Measurements from ENCODE around the gene OSR1.

The OSR1 gene

DNA sequence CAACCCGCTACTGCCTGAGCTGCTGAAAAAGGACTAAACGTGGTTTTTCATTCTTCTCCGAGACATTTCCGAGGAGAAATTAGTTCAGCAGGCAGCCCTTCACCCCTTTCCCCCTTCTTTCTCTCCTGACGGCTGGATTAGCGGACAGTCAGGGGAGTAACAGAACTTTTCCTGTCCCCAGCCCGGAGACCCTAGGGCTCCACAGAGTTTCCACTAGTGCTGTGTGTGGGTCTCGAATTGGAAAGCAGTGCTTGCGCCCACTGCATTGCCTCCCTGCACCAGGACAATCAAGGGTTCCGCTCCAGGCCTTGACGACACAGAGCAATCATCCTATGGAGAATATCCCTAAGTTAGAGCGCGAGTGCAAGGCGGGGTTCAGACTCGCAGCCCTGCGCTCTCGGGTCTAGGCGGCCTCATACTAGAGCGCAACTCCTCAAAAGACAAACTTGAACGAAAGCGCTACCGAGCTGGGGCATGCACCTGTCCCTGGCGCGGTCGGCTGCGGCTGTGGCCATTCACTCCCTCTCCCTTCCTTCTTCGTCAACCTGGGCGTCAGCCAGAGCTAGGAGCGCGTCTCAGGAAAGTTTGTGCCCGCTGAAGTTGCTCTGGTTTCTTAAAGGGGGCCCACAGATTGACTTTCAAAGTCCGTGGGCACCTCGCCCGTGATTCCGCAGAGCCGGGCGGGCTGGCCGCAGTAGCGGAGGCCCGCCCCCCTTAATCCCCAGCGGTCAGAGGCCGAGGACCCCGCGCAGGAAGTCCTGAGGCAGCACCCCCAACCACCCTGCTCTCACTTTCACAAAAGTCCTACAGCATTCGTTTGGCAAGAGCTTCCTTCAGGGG is 801 bp downstream of the OSR1 start:
- no peak for DNase-seq

DNA sequence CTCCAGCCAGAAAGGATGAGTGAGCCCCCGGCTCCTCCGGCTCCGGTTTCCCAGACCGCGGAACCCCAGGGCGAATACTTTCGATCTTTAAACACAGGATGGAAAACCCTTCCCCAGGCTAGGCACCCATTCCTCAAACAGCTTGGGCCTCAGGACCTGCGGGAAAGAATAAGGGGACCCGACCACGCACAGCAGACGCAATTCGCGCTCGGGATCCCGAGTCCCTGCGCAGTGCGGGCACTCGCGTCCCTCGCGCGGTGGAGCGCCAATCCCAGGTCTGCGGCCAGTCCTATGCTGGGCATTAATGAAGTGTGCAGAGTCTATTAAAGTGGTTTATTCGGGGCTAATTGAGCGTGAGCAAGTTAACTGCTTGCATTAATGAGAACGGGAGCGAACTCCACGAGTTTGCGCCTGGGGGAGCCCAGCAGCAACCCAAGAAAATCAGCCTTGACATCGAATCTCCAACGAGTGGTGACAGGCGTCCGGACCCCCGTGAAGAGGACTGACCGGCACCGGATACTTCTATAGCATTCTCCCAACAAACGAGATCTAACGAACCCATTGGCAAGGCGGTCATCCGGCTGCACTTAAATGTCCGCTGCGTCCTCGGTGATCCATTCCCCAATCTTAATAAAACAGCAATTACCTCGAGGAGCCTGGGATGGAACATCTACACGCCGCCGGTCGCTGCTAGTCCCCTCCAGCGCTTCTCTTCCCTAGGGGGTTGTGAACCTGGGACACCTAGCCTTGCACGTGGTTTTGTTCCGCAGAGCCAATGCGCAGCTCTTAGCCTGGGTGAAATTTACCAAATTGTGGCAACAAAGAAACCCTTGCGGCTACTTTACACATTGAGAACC is 1.6 kb downstream of the OSR1 start:
- no peak for DNase-seq

DNA sequence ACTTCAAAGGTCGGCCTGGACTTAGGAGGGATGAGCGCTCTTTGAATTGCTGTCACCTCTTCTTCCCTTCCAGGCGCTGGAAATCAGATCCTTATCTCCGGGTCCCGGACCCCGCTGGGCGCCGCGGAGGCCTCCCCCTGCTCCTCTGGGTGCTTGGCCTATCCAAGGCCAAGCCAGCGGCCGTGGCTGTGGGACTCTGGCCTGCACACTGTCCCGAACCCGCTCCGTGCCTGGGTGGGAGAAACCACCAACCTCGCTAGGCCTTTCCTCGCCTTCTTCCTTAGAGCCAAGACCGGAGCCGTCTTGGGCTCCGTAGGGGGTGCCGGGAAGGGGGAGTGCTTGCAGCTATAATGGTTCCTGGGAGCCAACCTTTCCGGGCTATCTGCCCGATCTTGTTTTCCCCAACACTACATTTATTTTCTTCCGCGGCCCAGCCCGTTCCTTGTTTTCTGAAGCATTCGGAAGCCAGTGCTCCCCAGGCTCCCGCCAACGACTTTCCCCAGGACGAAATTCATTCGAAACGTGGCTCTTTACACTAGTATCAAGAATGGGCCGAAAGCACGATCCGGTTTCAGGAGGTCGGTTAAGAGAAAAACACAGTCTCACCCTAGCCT is 2.4 kb downstream of the OSR1 start:
- DNase-seq: no peak

DNA sequence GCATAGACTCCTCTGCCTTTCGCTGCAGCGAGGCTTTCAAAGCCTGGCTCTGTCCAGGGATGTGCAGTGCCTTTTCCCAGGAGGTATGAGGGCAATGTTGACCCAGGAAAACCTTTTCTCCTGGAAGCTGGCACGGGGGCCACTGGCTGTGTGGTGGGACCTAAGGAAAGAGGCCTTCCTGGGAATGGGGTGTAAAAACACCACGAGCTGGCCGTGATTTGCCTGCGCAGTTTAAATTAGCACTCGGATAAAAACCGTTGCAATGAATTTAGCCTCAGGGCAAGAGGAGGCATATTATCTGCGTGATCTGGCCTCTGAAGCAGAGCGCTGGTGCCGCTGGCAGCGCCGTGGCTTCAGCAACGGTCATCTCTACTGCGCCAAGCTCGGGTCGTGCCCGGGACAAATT is 3.0 kb downstream of the OSR1 start:
- no peak for DNase-seq

DNA sequence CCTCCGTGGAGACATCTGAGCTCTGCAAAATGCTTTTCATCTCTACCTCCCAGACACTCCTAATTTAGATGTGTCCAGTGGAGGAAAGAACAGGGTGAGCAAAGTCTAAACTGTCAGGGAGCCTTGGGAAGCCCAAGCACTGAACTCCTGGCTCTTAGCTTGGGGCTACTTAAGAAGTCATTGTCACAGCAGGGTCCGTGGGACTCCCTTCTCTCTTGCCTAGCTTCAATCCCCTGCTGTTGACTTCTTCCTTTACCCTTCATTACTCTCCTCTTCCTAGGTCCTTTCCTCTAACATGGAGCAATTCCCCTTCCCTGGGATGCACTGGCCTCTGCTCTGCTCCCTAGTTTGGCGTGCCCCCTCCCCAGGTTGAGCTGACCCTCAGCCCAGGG is 3.4 kb downstream of the OSR1 start:
- DNase-seq: no peak

DNA sequence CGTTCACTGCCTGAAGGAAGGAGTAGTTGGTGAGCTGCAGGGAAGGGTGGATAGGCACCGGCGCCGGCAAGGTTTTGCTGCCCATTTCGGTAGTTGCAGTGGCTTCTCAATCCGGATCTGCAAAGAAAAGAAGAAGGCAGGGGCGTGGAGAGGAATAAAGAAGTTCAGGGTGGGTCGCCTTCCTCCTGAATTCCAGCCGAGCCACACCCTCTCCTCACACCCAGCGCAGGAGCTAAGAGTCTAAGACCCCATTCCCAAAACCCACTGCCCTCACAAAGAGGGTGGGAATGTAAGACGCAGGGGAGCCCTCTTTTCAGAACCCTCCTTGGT is 4.7 kb downstream of the OSR1 start:
- DNase-seq: no peak

DNA sequence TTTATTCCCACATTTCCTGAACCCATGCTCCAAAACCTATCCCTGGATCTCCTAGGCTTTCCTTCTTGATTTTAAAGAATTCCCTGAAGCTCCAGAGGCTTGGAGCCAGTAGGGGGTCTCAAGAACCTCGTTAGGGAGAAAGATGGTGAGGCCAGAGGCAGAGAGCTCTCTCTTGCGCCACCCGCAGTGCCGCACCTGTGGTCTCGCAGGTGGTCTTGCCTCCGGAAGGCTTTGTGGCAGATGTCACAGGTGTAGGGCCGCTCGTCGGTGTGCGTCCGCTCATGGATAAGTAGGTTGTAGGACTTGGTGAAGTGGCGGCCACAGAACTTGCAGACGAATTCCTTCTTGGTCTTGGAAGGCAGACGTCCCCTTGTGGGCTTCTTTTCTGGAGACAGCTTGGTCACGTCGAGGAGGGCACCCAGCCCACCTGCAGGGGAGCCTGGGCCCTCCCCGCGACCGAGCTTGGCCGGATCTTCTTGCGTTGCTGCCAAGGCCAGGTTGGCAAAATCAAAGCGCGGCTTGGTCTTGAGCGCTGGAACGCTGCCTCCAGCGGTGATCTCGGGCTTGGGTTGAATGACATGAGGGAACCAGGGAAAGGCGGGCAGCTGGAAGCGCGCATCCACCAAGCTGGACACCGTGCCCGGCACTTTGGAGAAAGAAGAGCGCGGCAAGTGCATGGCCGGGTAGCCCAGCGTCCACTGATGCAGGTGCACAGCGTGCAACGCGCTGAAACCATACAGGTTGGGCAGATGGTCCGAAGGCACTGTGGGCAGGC is 5.3 kb downstream of the OSR1 start:
- DNase-seq: no peak

DNA sequence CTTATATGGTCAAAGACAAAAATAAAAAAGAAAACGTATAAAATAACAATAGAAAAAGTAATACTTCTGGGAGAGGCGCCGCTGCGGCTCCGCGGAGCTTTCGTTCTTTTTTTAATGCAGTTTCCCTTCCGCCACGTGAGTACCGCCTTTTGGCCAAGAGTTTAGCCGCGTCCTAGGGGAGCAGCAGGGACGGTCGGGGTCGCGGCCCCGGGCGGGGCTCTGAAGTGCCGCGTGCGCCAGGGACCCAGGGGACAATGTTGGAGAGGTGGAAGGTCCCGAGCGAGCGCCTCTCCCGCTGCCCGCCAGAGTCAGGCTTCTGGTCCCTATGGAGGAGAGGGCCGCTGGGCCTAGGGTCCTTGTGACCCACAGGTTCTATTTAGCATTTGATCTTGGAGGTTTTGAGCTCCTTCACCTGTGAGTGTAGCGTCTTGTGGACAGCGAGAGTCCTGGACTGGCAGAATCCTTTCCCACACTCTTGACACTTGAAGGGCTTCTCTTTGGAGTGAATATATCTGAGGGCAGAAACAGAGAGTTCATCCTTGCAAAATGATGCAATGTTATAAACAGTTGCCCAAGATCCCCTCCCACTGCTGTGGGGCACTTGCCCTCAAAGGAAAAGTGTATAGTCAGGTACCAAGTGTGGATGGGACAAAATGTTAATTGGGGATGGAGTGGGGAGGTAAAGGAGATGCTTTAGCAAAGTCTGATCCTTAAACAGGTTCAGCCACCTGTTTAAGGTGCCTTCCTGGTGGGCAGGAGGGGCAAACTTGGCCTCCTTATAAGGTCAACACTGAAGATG is 6.3 kb downstream of the OSR1 start:
- no peak for DNase-seq

DNA sequence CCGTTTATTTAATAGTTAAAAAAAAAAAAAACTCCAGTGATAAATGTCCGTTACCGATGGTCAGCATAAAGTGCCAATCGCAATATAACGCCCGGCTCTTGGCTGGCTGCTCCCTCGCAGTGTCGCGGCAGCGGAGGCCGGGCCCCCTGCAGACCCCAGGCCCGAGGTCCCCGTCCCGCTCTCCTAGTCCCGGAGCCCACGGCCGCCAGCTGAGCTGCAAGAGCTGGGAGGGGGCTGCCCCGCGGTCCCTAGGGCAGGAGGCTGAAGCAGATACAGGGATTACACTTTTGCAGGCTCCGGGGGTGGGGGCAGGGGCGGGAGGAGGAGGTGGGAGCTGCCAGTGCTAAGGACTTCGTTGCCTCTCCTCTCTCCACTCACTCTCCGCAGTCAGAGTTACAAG is 6.9 kb downstream of the OSR1 start:
- no peak for DNase-seq

DNA sequence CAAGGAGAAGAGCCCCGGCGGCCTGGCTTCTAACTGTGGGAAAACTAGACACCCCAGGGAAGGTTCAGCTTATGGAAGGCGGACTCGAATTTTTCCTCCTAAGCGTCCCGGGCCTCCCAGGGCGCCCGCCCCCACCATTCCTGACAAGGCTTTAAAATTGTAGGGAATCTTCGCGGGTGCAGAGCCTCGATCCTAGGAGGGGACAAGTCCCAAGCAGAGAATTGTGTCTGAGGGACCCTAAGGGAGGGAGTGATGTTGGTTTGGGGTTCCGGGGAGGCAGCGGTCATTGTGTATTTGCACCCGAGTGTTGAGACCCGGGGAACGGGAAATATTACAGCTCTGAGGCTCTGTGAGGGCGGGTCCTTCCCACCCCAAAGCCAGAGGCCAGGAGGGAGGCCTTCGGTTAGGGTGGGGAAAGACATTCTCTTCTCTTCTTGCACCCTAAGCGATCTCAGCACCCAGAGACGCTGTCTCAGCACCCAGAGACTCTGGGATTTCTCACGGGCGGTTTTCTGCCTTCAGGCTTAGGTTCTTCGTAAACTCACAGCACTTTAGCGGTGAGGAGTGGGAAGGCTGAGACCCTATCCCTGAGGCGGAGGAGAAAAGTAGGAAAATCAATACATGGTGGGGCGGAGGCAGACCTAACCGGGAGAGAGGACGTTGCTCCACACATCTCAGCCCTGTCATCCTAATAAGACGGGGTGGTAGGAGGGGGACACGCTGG is 7.6 kb downstream of the OSR1 start:
- DNase-seq: no peak

DNA sequence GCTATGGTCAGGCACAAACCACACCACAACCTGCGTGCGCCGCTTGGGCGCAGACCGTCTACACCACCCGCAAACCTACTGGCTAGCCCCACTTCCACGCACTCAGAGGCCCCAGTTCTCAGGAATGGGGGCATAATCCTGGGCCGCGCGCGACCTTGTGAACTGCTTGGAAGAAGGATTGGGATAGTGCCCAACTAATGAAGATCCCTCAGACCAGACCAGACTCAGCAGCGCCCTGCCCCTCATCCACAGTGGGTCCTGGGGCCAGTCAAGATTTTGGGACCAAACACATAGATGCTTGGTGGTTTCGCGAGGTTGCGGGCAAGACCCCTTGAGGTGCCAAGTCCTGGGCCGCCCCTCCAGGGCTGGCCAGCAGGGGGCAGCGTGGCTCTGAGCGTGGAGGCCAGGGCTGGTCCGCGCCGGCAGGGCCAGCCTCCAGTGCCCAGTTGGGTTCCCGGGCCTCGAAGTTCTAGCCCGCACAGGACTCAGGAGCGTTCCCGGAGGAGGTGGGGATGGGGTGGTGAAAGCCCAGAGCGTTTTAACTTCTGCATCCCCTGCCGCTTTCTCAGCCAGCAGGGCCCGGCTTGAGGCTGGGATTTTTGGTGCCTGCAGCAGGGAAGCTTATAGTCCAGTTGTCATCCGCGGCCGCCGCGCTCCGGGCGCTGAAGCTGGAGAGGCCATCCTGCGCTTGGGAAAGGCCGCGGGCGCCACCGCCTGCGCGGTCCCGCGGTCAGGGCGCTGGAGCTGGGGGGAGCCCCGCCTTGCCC is 8.3 kb downstream of the OSR1 start:
- DNase-seq: peak; percentile 85

DNA sequence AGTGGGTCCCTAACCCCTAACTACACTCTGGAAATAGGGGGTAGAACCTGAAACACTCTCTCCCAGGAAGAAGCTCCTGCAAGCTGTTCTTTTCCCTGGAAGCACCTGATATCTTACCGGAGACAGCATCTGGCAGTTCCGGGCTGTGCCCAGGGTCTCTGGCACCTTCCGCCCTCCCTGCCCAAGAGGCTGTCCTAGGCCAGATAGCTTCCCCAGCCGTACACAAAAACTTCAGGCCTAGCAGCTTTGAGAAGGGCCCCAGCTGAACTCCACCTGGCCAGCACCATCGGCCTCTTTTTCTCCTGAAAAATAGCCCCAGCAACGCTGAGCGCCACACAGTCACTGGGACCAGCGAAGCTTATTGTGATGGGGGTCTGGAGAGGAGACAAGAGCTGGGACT is 9.7 kb downstream of the OSR1 start:
- no peak for DNase-seq

DNA sequence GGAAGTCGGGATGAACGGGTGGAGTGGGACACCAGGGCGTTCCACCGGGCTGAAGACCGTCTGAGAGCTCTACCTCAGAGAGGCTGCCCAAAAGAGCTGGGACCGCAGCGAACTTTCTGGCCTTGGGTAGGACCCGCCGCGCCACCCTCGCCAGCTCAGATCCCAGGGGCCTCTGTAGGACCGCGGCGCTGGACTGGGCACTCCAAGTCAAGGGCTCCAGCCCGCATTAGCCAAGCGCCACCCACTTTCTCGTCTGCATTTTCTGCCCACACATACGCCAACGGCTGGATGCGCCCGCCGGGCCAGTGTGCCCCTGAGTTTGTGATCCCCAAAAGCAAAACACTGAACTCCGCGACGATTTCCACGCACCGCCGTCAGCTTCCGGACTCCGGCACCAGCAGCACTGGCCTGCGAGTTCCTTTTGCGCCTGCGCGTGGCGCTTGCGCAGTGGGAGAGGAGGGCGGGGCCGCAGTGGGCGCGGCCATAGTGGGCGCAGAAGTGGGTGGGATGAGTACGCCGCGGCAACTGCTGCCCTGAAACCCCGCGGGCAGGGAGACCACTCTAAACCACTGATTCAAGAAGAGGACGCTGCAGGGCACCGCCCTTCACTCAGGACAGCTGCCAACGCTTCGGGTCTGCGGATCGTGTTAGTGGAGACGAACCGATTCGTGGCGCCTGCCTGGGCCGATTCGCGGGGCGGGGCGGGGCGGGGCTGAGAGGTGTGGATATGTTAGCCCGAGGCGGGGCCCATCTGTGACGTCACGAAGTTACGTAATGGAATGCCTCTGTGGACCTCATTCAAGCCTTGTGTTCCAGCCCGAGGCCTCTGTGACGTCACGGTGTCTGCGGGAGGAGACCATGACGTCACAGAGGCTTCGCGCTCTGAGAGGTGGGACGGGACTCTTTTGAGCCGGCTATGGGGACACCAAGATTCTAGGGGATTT is 10.5 kb downstream of the OSR1 start:
- peak; percentile 100 for DNase-seq

DNA sequence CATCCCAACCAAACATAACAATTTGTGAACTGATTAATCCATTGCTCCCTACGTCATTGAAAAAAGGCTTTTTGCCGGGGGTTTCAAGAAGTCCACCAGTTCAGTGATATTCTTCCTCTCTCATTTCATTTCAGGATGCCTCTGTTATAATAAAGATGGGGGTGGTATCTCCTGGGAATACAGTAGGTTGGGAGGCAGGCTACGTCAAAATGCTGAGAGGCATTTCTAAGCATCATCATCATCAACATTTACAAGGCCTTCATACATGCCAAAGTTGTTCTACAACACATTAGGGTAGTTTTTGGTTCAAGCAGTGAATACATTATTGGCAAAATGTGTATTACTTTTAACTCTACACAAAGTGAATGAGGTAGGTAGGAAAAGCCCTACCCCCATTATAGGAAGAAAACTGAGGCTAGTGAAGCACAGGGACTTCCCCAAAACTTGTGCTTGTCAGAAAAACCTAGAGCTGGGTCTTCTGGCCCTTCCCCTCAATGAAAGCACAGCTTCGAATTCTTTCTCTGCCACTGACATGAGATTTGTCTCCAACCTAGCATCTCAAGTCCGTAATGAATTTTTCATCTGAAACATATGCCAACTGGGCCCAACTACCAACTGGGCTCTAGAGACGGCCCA is 11.3 kb downstream of the OSR1 start:
- no peak for DNase-seq

DNA sequence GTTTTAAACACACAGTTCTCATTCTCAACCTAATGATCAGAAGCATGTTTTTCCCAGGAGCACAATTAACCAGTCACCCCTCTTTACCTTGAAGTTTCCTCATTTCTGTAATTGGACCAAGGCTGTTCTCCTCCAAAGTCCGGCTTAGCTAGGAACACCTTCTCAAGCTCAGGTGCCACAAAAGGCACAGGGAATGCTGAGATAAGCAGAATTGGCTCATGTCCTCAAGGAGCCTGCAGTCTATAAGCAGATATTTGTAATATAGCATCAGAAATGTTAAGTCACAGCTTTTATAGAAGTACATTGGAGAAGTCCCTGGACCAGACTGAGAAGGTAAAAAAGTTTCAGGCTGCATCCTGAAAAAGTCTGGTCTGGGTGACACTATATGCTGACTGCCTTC is 20.7 kb downstream of the OSR1 start:
- DNase-seq: no peak

DNA sequence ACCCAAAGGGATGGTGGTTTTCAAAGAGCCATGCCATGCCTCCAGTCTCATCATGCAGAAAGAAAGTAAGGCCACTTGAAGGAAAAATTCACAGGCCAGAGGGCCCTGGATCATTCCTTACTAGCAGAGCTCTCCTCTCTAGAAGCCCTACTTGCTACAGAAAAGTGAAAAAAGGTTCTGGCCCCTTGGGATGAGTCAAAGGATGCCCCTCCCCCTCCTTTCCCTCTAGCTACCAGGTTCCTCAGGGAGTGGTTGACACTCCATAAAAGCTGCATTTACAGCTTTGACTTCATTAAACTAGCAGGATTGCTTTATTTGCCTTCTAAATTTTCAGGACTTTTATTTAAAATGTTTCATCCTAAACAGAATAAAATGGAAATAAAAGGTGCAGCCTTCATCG is 21.2 kb downstream of the OSR1 start:
- no peak for DNase-seq

DNA sequence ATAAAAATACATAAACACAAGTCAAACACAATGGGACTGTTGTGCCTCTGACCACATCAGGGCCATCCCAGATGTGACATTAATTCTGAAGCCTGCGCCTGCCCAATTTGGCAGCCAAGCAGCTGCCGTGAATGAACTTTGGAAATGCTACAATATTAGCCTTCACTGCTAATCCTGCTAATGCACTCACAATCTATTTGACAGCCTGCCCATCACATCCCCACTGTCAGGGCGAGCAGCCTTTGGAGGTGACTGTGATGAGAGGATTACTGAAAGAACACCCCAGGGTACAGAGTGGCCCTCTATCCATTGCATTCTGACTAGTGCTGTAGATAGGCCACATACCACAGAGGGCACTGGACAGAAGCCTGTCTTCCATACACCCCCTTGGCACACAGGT is 21.6 kb downstream of the OSR1 start:
- DNase-seq: no peak

DNA sequence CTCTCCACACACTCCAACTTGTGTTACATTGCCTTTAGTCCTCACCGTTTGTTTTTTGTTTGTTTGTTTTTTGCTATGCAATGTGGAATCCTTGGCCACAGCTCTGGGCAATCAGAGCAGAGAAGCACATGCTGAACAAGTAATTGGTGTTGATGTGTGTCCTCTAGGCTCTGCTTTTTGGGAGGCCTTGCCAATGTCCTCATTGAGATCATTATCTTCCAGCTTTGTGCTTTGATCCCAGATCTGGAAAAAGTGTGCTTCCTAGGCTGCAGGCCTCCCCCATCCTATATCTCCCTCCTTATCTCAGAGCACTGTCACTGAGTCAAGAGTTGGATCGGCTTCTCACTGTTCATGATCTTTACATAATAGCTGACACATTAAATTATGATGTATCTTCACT is 25.9 kb downstream of the OSR1 start:
- DNase-seq: no peak

DNA sequence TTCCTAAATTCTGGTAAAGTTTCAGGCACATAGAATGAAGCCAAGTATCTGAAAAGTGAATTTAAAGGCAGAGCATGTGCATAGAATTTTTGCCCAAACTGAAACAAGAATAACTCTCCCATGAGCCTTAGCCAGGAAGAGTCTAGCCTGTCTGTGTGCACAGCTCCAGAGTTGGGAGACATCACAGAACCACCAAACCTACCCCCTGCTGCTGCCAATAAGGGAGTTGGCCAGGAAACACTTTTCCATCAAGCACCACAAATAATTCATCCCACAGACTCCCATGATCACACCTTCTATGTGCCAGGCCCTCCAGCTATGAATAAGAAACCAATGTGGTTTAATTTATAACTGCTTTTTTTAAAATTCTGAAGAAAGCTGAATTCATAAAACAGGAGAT is 27.0 kb downstream of the OSR1 start:
- DNase-seq: no peak

Measured in activated CD8-positive, alpha-beta memory T cell treated with anti-CD3 and anti-CD28 coated beads for 24 hours (primary cell).